Naive B cell (primary cell): ENCODE data around the gene IQCC. TPM values are rescaled to one million over a fixed set of nuclear protein-coding genes. Genes with fewer than 3 reads are reported as not detected.
A peak's percentile ranks its signal among the peaks of the same experiment; 100 is the strongest.

ENCODE experiments used
- ATAC-seq, 2 donors: fragments of 150-1000 bp; cut with Tn5 transposase; 2 replicates each; pipeline ENCODE4 v1.10.0; 2021; ENCODE audit warnings: low read depth in 2 of 2, mild to moderate bottlenecking in 2 of 2, moderate library complexity in 2 of 2
- DNase-seq: peaks from one replicate; pipeline ENCODE4 v3.0.0; 2022
- H3K27ac Mint-ChIP-seq, 6 donors: one replicate each; pipeline ENCODE4 v1.8.0; 2020 to 2022; ENCODE audit warnings: mild to moderate bottlenecking in 6 of 6, mixed read lengths in 6 of 6, moderate library complexity in 5 of 6, inconsistent platforms in 2 of 6
- H3K27me3 Mint-ChIP-seq, 3 donors: one replicate each; pipeline ENCODE4 v1.8.0; 2021 to 2022; ENCODE audit warnings: mixed read lengths in 3 of 3, mild to moderate bottlenecking in 1 of 3
- H3K36me3 Mint-ChIP-seq, 2 donors: one replicate each; pipeline ENCODE4 v1.8.0; 2020 to 2022; ENCODE audit warnings: mixed read lengths in 2 of 2, inconsistent platforms in 1 of 2, mild to moderate bottlenecking in 1 of 2
- H3K4me1 Mint-ChIP-seq, 3 donors: one replicate each; pipeline ENCODE4 v1.8.0; 2020 to 2022; ENCODE audit warnings: mixed read lengths in 3 of 3, inconsistent platforms in 1 of 3, mild to moderate bottlenecking in 1 of 3, moderate library complexity in 1 of 3
- H3K4me3 Mint-ChIP-seq, 8 donors: one replicate each; pipeline ENCODE4 v1.8.0; 2020 to 2022; ENCODE audit warnings: mild to moderate bottlenecking in 8 of 8, mixed read lengths in 8 of 8, moderate library complexity in 8 of 8, inconsistent platforms in 2 of 8
- H3K9me3 Mint-ChIP-seq, 7 donors: one replicate each; pipeline ENCODE4 v1.8.0; 2020 to 2022; ENCODE audit warnings: mixed read lengths in 7 of 7, mild to moderate bottlenecking in 5 of 7, inconsistent platforms in 2 of 7, moderate library complexity in 1 of 7
- polyA plus RNA-seq, 6 donors: library from polyadenylated mRNA; unstranded; fragments of 300-500 nt; fragmentation: Illumina TruSeq; gene quantifications; one replicate each; pipeline ENCODE4 v1.2.3, GENCODE V29; 2021; ENCODE audit warnings: low read depth in 6 of 6

IQCC gene
- polyA plus RNA-seq, 6 donors from 2014 or later = 0.75 to 2.3 (median 1.4) TPM; not detected in 1

DNA sequence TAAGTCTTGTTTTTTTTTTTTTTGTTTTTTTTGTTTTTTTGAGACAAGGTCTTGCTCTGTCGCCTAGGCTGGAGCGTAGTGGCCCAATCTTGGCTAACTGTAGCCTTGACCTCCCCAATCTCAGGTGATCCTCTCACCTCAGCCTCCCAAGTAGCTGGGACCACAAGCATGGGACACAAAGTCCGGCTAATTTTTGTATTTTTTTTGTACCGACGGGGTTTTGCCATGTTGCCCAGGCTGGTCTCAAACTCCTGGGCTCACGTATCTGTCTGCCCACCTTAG is 51.7 kb downstream of the IQCC start:
- no peaks in the 10 kb centered on the region for H3K36me3 Mint-ChIP-seq
- H3K9me3 Mint-ChIP-seq = no peaks in the 10 kb centered on the region
- H3K4me1 Mint-ChIP-seq = peaks cover 22 to 55% (median 28%) of the 10 kb centered on the region in 3 donors
- H3K4me3 Mint-ChIP-seq = no peak overlapping the region
- no peak for DNase-seq
- no peak for ATAC-seq
- no peaks in the 10 kb centered on the region for H3K27me3 Mint-ChIP-seq
- H3K27ac Mint-ChIP-seq = peak overlapping the region in 1 of 6 donors; percentile 66

Other genes with a start within 250 kb of the IQCC start
- 100 to 1,000 TPM in 5 of 6 donors, 10 to 100 TPM in 1; 96.3 to 134 (median 115) TPM for gene KHDRBS1, start 191.8 kb upstream of the IQCC start, polyA plus RNA-seq
- gene TMEM39B, start 132.7 kb upstream of the IQCC start, polyA plus RNA-seq = 1 to 10 TPM; 2.1 to 6.6 (median 4.1) TPM
- gene KPNA6, start 97.6 kb upstream of the IQCC start, polyA plus RNA-seq = 10 to 100 TPM; 10.3 to 35.2 (median 25.8) TPM
- 10 to 100 TPM; 12.0 to 29.8 (median 20.6) TPM for gene TXLNA, start 26.0 kb upstream of the IQCC start, polyA plus RNA-seq
- gene CCDC28B, start 5.1 kb upstream of the IQCC start, polyA plus RNA-seq = 10 to 100 TPM in 5 of 6 donors, 1 to 10 TPM in 1; 9.1 to 14.5 (median 12.3) TPM
- under 1 TPM in 2 of 6 donors, not detected in 4; 0.13 to 0.36 TPM for gene DCDC2B, start 3.4 kb downstream of the IQCC start, polyA plus RNA-seq
- gene TMEM234, start 16.7 kb downstream of the IQCC start, polyA plus RNA-seq = 10 to 100 TPM in 4 of 6 donors, 1 to 10 TPM in 1, not detected in 1; 6.8 to 12.0 (median 10.9) TPM
- gene EIF3I, start 16.7 kb downstream of the IQCC start, polyA plus RNA-seq = 100 to 1,000 TPM; 152 to 251 (median 180) TPM
- under 1 TPM in 1 of 6 donors, not detected in 5; 0.42 TPM for gene FAM167B, start 41.6 kb downstream of the IQCC start, polyA plus RNA-seq
- gene LCK, start 45.6 kb downstream of the IQCC start, polyA plus RNA-seq = 100 to 1,000 TPM in 1 of 6 donors, 10 to 100 TPM in 5; 57.7 to 124 (median 61.1) TPM
- gene HDAC1, start 86.4 kb downstream of the IQCC start, polyA plus RNA-seq = 100 to 1,000 TPM; 179 to 253 (median 204) TPM
- 100 to 1,000 TPM; 171 to 297 (median 207) TPM for gene MARCKSL1, start 130.6 kb downstream of the IQCC start, polyA plus RNA-seq
- gene FAM229A, start 156.8 kb downstream of the IQCC start, polyA plus RNA-seq = 1 to 10 TPM in 1 of 6 donors, under 1 TPM in 4, not detected in 1; 0.24 to 1.2 (median 0.53) TPM
- 1 to 10 TPM in 3 of 6 donors, under 1 TPM in 3; 0.30 to 4.8 (median 0.94) TPM for gene TSSK3, start 156.9 kb downstream of the IQCC start, polyA plus RNA-seq
- gene BSDC1, start 188.8 kb downstream of the IQCC start, polyA plus RNA-seq = 10 to 100 TPM; 22.8 to 66.7 (median 44.0) TPM